ENCODE data around the gene DYNC1H1.

DYNC1H1 gene

DNA sequence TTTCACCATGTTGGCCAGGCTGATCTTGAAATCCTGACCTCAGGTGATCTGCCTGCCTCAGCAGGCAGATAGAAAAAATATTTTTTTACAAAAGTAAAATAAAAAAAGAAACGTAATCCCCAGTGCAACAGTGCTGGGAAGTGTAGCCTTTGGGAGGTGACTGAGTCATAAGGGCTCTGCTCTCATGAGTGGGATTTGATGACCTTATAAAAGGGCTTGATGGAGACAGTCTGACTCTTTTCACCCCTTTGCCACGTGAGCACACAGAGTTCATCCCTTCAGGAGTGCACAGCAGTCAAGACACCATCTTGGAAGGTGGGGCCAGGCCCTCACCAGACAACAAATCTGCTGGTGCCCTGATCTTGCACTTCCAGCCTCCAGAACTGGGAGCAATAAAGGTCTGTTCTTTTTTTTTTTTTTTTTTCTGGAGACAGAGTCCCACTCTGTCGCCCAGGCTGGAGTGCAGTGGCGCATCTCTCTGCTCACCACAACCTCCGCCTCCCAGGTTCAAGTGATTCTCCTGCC is 24.7 kb upstream of the DYNC1H1 start:
- no peak for DNase-seq (ENCODE audit: extremely low read depth in 1 of 2, low read depth in 1 of 2)

DNA sequence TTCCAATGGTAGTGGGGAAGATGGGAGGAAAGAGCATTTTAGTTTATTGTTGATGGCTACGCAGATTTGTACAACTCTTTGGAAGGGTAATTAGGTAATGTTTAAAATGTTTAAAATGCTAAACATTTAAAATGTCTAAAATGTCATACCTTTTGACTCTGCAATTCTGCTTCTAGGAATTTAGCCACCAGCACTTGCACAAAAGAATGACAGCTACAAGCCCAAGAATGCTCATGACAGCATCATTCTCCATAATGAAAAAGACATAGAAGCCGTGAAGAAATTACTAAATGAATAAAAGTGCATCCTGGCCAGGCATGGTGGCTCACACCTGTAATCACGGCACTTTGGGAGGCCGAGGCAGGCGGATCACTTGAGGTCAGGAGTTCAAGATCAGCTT is 19.9 kb upstream of the DYNC1H1 start:
- DNase-seq (ENCODE audit: extremely low read depth in 1 of 2, low read depth in 1 of 2): no peak

DNA sequence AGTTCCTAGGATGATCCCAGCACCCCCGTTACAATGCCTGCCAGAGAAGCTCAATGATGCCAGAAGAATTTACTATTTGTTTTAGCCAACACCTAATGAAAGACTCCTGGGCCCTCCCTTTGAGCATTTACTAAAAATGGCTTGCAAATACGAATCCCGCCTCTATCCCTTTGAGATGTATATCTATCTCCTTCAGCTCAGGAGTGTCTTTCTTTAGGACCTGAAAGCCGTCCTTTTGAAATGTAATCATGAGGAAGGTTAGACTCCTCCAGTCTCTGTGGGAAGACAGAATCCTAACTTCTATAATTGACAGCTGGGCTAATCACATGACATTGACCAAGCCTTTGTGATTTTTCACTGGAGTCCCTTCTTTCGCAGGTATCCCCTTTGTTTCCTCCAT is 19.2 kb upstream of the DYNC1H1 start:
- DNase-seq (ENCODE audit: extremely low read depth in 1 of 2, low read depth in 1 of 2): no peak

DNA sequence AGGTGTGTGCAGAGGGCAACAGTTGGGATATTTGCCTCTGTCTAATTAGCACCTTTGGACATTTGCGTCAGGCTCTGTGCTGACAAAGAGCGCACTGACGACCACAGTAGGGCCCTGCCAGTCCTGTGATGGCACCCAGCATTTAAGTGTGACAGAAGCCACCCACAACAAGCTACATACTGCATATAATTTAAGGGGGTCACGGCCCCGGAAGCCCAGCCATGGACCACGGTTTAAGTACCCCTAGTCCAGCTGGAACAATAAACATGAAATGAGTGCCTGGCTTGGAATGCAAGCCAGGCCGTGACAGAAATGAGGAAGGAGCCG is 16.8 kb upstream of the DYNC1H1 start:
- no peak for DNase-seq (ENCODE audit: extremely low read depth in 1 of 2, low read depth in 1 of 2)

DNA sequence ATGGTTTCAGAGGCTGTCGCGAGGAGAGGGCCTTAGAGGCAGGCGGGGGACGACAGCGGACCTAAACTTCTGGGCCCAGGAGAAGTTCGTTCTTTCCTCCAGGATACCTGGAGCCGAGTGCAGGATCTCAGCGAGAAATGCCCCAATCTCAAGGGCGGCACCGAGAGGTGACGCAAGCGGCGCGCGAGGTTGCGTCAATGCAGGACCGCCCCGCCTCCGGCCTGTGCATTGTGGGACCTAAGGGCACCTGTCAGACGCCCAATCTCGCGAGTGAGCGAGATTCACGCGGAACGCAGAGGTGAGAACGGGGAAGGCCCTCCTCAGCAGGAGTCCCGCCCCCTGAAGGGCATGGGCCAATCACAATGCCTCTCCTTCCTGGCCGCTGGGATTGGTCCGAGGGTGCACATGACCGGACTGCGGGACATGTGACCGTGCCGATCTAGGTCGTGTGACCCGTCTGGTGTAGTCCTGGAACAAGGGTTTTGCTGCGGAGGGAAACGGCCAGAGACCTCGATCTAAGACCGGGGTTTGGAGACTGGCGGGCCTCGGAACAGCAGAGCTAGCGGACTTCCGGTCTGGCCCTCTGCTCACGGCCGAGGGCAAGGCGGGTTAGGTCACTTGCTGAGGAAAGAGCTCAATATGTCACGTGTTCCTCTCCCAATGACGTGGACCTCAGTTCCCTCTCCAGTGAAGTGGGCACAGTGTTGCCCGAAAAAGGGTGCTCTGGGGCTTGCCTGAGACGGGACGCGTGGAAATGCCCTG is 16.3 kb upstream of the DYNC1H1 start:
- DNase-seq (ENCODE audit: extremely low read depth in 1 of 2, low read depth in 1 of 2): peak; percentile 99

DNA sequence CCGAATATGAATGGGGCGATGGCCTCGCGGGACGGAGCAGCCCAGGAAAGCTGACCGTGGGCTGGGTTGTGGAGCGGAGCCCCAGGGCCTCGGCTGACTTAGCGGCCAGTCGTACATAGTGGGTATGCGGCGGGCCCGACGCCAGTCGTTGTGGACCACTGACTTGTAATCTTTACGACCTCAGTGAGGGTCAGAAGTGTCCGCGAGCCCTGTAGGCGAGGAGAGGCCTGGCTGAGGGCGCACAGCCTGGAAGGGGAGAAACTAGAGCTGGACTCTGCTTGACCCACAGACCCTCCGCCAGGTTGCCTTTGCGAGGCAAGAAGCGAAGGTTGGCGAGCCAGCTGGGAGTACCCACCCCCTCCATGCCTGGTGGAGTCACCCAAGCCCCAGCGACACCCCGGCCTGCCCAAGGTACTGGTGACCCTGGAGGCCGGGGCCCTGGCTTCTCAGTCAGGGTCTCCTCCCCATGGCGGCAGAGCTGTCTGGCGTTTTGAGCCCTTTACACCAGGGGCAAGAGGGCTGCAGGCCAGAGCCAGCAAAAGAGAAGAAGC is 15.6 kb upstream of the DYNC1H1 start:
- DNase-seq (ENCODE audit: extremely low read depth in 1 of 2, low read depth in 1 of 2): no peak

DNA sequence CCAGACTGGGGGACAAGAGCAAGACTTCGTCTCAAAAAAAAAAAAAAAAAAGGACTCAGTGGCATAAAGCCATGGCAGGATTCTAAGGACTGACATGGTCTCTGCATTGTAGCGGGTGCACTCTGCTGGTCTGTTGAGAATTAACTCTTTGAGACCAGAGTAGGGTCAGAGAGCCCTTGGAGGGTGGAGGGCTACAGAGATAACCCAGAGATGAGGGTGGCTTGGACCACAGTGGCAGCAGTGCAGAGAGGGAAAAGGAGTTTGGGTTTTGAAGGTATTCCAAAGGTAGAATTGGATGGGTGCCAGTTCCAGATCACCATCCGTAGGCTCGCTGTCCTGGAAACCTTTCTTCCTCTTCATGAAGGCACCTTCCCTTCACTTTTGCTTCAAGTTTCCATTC is 14.3 kb upstream of the DYNC1H1 start:
- DNase-seq (ENCODE audit: extremely low read depth in 1 of 2, low read depth in 1 of 2): no peak

DNA sequence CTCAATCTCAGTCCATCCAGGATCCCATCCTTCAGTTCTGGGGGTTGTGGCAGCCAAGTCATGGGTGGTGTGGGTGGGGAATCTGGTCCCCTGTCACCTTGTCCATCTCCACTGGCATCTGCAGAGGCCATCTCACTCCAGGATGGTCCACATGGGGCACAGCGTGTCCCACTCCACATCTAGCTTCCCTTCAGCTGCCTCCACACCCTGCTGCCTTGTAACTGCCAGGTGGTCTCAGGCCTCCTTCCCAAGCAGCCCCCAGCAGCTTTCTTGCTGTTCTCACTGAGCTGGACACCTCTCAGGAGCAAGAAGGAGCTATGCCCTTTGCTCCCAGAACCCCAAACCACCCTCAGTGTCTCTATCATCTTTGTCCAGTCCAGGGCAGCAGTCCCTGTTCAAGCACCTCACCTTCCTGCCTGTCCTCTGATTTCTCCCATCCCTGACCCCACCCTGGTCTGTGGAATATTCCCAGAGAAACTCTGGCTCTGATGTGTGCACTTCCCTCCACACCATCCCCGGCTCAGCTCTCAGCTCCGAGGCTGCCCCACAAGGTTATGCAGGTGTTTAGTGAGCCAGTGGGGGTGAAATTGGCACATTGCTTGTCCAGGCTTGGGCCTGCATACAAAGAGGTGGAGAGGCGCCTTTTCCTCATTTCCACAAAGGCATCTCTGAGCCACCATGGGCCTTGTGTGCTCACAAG is 13.7 kb upstream of the DYNC1H1 start:
- no peak for DNase-seq (ENCODE audit: extremely low read depth in 1 of 2, low read depth in 1 of 2)

DNA sequence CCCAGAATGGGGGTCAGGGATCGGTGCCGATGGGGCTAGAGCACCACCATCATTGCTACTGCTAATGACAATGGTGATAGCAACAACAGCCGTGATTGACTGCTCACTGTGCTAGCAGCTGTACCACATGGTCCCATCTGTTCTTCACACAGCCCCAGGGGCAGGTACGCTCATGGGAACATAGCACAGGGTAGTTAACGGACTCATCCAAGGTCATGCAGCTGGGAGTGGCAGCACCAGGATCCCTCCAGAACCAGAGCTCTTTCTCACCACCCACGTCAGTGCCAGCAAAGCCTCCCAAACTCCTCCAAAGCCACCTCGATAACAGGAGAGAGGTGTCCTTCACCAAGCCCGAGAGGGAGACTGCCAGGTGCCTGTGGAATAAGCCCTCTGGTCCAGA is 11.2 kb upstream of the DYNC1H1 start:
- no peak for DNase-seq (ENCODE audit: extremely low read depth in 1 of 2, low read depth in 1 of 2)

DNA sequence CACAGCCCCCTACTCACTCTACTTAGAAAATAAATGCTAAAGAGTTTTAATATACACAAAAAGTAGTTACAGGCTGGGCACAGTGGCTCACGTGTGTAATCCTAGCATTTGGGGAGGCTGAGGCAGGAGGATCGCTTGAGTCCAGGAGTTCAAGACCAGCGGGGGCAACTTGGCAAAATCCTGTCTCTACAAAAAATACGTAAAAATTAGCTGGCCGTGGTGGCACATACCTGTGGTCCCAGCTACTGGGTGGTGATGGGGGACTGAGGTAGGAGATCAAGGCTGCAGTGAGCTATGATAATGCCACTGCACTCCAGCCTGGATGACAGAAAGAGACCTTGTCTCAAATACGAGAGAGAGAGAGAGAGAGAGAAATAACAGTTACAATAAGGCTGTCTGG is 9.9 kb upstream of the DYNC1H1 start:
- no peak for DNase-seq (ENCODE audit: extremely low read depth in 1 of 2, low read depth in 1 of 2)

DNA sequence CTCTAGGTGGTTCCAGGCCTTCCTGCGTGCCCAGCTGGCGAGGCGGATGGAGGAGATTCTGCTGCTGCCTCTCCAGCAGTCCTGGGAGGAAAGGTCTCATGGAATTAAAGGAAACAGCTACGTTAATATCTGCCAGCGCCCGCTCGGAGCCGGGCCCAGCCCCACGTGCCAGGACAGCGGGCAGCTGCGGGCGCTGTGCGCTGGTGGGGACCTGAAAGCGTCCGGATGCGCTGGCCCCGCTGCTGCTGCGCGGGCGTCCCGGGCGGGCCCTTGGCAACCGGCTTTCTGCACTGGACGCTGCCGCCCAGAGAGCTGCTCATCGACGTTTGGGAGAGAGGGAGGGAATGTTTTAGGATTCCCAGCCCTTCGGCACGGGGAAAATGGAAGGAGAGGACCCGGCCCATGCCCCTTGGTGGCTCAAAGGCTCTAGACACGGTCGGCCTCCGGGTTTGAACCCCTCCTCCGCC is 8.6 kb upstream of the DYNC1H1 start:
- DNase-seq (ENCODE audit: extremely low read depth in 1 of 2, low read depth in 1 of 2): no peak

DNA sequence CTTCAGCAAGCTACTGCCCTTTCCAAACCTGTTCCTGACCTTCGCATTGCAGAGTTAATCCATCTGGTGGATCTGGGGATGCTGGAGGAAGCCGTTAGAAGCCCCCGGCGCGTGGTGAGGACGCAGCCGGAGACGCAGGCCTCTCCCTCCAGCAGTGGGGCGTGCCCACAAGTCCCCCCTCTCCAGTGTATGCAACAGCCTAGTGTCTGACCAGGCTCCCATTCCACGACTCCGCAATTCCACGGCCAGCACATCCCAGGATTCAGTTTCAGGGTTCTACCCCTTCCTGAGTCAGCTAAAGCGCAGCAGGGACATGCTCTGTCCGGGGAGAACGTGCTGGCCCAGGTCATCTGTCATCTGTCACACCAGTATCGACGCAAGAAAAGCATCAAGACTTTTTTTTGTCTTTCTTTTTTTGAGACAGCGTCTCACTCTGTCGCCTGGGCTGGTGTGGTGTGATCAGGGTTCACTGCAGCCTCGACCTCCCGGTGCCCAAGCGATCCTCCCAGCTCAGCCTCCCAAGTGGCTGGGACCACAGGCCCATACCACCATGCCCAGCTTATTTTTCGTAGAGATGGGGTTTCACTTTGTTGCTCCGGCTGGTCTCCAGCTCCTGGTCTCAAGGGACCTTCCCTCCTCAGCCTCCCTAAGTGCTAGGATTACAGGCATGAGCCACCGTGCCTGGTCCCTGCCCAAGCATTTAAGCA is 8.0 kb upstream of the DYNC1H1 start:
- DNase-seq (ENCODE audit: extremely low read depth in 1 of 2, low read depth in 1 of 2): no peak

DNA sequence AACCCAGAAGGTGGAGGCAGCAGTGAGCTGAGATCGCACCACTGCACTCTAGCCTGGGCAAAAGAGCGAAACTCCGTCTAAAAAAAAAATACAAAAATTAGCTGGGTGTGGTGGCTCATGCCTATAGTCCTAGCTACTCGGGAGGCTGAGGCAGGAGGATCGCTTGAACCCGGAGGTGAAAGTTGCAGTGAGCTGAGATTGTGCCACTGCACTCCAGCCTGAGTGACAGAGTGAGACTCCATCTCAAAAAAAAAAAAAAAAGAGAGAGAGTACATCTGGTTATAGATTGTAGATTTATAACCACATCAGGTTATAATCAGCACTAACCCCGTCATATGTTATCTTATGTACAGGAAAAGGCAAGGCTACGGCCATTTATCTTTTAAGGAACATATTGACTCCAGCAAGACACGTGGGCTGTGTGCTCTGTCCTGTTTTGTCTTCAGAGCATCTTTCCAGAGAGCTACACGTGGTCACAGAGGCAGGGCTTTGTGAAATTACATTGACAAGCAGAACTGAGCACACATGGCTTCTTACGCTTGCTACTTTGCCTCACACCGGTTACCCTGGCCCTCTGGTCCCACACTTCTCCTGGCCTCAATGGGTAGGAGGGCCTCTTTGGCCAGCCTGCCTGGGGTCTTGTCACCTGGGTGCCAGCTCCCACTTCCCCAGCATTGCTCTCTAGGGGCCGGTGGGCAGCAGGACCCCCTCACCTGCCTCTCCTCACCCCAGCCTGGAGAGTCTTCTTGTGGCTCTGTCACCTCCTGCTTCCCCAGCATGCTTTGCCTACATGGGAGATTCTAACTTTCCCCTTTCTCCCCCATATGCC is 6.8 kb upstream of the DYNC1H1 start:
- no peak for DNase-seq (ENCODE audit: extremely low read depth in 1 of 2, low read depth in 1 of 2)

DNA sequence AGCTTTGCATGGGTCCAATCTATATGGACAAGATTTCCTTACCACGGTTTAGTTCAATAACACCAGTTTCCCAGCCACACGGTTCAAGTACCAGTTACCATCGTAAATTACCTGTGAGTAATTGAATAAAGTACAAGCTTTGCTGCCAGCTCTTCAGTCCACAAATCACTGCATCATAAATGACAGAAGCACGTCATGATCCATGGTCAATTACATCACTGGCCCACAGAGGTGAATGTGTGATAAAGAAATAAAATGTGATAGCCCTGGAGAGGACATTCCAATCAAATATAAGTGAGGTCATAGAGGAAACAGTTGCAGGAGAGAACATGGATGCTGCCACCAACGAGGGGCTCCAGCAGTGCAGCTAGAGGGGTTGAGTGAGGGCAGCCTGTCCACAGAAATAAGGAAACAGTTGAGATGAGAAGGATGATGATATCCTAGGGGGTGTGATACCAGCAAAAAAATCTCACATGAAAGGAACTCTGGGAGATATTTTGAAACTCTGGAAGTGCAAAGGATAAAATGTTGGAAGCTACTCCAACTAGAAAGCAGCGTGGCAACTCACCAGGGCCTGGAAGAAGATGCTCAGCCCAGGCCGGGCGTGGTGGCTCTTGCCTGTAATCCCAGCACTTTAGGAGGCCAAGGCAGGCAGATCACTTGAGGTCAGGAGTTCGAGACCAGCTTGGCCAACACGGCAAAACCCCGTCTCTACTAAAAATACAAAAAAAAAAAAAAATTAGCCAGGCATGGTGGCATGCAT is 5.8 kb upstream of the DYNC1H1 start:
- DNase-seq (ENCODE audit: extremely low read depth in 1 of 2, low read depth in 1 of 2): no peak

DNA sequence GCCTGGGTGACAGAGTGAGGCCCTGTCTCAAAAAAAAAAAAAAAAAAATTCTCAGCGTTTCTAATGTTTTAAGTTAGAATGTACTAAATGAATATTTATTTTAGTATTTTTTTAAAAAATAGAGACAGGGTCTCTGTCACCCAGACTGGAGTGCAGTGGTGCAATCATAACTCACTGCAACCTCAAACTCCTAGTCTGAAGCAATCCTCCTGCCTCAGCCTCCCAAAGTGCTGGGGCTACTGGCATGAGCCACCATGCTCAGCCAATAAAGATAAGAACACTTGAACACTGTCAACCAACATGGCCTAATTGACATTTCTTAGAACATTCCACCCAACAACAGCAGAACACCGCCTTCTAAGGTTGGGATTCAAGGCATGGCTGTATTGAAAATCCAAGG is 5.1 kb upstream of the DYNC1H1 start:
- no peak for DNase-seq (ENCODE audit: extremely low read depth in 1 of 2, low read depth in 1 of 2)

DNA sequence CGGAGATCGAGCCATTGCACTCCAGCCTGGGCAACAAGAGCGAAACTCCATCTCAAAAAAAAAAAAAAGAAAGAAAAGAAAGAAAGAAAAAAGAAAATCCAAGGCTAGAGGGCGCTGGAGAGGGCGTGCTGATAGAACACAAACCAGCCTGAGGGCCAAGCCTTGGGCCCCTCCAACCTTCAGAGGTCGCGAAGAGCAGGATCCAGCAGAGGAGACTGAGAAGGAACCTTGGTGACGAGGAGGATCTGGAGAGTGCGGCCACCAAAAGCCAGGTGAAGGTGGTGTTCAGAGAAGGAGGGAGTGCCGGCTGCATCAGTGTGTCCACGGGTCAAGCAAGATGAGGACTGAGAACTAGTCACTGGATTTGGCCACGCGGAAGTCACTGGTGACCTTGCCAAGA is 4.1 kb upstream of the DYNC1H1 start:
- no peak for DNase-seq (ENCODE audit: extremely low read depth in 1 of 2, low read depth in 1 of 2)

DNA sequence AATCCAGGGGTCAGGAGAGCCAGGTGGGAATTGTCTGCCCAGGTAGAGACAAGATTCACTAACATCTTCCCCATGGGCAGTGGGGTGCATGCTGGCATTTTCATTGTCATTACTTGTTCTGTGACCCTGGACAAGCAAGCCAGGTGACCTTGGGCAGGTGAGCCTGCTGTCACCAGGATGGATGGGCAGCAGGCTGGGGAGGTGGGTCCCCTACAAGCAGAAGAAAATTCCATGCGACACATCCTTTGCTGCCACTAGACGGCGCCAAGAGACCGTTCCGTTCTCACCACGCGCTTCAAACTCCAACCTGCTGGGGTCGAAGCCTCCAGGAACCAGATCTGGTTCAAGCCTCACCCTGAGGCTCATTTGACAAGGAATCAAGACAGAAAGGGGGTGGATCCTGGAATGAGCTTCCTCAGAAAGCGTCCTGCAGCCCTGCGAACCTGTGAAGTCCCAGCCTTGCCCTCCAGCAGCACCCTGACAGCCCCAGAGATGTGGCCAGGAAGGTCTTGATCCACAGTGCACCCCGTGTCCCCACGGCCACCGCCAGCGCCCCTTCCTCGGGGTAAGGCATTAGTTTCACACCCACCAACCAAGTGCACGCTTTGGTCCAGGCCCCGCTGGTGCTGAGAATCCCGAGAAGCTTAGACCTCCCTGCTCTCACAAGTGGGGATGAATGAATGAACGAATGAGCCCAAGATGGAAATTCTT is 3.2 kb upstream of the DYNC1H1 start:
- peak; percentile 46 to 59 for DNase-seq (ENCODE audit: extremely low read depth in 1 of 2, low read depth in 1 of 2)

DNA sequence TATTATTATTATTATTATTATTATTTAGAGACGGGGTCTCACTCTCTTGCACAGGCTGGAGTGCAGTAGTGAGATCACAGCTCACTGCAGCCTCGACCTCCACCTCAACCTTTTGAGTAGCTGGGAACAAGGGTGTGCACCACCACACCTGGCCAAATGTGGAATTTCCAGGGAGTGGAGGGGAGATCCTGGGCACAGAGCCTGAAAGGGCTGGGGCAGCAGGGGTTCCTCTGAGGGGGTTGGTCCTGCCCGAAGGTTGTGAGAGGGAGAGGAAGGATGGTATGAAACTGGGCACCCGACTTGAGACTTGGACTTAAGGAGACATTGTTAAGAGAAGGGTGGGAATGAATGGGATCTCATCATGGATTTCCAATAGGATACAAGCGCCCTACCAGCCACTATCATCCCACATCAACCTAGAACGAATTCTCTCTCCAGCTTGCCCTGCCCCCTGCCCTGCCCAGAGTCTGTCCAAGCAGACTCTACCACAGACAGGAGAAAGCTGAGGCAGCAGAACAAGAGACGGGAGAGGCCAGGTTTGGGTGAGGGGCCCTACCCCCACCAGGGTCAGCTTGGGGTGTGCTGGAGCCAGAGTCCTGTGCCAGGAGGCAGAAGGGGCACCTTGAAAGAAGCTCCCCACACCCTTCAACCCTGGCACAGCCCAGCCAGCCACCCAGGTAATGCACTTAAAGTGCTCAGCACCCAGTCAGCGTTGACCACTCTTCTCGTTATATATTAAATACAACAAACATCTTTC is 2.4 kb upstream of the DYNC1H1 start:
- DNase-seq (ENCODE audit: extremely low read depth in 1 of 2, low read depth in 1 of 2): no peak

DNA sequence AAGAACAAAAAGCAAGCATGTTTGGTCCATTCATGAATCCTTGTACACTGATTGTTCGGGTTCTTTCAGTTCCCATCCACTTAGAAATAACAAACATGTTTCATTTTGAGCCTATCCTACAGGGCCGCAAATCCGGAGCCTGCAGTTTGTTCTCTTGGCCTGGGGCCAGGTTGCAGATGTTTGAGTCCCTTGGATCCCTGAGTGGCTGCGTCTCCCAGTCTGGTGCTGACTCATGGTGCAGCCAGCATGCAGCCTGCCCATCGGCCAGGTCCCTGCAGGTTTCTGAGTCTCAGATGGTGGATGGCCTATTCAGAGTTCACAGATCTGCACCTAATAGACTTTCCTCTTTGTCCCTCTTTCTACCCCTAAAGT is 1.9 kb upstream of the DYNC1H1 start:
- no peak for DNase-seq (ENCODE audit: extremely low read depth in 1 of 2, low read depth in 1 of 2)
